Non-pigmented ciliary epithelial cell (primary cell): ENCODE measurements around the gene MAMDC2.

ENCODE experiments used
- DNase-seq: peaks from one replicate; pipeline ENCODE4 v3.0.0-alpha.2; 2010; ENCODE audit warnings: low read depth

The MAMDC2 gene

GRCh38 chr9:70043689-70044489 is at the start of gene MAMDC2:
TSS of gene MAMDC2 (plus strand) at chr9:70043848. CDS start at chr9:70044198, 350 bp downstream.
- DNase-seq: no peak

DNA sequence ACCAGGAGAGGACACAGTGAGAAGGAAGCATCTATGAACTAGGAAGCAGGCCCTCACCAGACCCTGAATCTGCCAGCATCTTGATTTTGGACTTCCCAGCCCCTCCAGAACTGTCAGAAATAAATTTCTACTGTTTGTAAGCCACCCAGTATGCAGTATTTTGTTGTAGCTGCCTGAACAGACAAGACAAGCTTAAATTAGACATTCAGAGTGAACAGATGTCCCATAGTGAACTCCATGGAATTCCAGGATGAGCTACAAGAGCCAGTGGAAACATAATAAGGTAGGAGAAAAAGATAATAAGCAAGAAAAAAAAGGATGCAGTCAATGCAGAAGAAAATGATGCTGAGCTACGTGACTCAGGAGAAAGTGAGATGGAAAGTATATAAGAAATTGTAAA is 47.8 kb upstream of the MAMDC2 start:
- DNase-seq: no peak

DNA sequence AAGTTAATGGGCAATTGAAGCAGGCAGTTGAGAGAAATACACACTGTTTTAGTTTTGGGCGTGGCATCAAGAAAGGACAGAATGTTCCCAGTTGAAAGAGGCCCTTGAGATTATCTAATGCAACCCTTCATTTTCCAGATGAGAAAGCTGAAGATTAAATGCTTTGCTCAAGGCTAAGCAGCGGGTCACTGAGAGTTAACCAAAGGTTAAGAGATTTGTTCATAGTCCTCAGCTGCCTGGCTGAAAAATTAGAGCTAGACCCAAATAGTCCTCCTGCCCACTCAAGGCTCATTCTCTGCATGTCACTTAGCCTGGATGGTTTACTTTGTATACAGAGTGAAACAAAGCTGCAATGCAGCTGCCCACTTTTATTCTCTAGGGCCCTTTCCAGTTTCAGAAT is 46.7 kb upstream of the MAMDC2 start:
- DNase-seq: no peak

DNA sequence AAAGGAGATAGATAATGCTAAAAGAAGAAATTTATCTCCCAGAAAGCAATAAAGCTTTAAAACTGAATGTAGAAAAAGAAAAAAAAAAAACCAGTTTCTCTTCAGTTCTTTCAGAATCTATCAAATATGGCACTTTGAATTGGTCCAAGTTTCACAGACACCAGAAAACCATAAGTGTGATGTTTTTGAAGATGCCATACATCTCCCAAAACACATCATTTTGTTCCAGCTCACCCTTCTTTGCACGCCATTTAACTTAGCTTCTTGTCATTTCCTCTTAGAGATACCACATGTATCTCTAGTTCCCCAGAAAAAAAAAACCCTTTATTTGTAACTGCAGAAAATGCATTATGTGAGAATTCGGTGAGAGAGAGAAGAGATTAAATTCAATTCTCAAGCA is 46.1 kb upstream of the MAMDC2 start:
- no peak for DNase-seq

DNA sequence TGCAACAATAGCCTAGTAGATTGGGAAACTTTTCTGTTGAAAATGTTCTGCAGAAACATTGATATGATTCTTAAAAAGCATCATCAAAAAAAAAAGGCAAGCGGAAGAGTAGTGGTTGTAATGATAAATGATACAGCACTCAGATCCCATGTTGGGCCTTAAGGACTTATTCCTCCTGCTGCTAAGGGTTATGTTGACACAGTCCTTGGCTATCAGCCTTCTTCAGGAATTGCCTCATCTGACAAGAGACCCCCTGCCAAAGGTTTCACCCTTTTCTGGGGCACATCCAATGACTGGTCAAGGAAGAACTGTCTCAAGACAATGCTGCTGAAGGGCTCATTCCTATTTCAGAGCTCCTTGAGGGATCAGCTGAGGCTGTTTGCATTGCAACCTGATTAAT is 44.3 kb upstream of the MAMDC2 start:
- no peak for DNase-seq

GRCh38 chr9:70000469-70000868 is 43.2 kb upstream of the MAMDC2 start:
- no peak for DNase-seq

GRCh38 chr9:70003901-70004714 is 39.5 kb upstream of the MAMDC2 start:
- DNase-seq: no peak

DNA sequence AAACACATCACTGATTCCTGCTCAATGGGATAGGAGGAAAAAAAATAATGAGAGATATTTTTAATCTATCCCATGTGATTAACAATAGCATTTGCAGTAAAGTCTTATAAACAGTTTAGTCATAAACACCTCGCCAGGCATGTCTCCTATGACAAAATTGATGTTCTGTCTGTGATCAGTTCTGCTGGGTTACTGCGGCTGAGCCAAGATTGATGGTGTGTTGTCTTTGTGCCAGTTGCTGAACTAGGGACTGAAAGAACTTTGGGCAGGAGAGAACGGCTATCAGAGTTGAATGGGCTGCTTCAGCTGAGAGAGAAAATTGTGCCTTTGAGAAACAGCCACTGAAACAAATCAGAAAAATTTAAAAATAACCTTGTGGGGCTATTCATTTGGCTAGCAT is 37.3 kb upstream of the MAMDC2 start:
- DNase-seq: no peak

GRCh38 chr9:70007831-70008230 is 35.8 kb upstream of the MAMDC2 start:
- no peak for DNase-seq

DNA sequence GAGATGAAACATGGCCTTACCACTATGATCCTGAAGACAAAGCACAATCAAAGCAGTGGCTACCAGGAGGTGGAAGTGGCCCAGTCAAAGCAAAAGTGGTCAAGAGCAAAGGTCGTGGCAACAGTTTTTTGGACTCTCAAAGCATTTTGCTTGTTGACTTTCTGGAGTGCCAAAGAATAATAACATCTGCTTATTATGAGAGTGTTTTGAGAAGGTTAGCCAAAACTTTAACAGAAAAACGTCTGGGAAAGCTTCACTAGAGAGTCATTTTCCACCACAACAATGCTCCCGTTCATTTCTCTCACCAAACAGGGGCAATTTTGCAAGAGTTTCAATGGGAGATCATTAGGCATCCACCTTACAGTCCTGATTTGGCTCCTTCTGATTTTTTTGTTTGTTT is 33.6 kb upstream of the MAMDC2 start:
- DNase-seq: no peak

- no peak for DNase-seq
These were observed 32.3 kb upstream of the MAMDC2 start for GRCh38 chr9:70011366-70011765.

- no peak for DNase-seq
These were observed 31.1 kb upstream of the MAMDC2 start for GRCh38 chr9:70012569-70012968.

- no peak for DNase-seq
These were observed 30.0 kb upstream of the MAMDC2 start for GRCh38 chr9:70013598-70014196.

DNA sequence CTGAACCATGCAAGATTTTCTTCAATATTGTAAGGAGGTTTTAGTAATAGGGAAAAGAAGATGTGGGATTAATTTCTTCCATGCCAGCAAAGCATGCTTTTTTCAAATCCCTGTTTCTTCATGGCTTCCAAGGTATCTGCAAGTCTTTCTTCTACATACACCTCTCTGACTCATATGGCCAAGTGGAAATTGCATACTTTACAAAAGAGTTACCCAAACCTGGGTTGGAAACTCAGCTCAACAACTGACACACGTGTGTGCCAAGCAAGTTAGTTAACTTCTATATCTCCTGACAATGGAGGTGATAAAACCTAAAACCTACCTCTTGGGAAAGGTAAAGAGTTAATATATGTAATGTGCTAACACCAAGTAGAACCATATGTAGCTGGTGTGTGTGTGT is 28.5 kb upstream of the MAMDC2 start:
- DNase-seq: no peak

DNA sequence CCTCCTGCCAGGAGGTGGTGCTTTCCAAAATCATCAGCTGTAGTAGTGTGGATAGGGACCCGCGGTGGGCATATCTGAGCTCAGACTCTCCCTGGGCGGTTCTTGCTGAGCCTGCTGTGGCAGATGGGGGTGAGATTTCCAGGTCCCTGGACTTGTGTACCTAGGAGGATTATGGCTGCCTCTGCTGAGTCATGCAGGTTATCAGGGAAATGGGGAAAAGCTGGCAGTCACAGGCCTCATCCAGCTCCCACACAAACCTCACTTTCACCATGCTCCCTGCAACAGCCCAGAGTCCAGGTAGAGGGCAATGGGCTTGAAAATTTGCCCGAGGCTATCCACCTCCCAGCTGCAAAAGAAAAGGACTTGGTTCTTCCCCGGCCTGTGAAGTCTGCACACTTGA is 23.4 kb upstream of the MAMDC2 start:
- DNase-seq: no peak

- peak; percentile 89 for DNase-seq
These were observed 22.6 kb upstream of the MAMDC2 start for GRCh38 chr9:70020991-70021571.

- no peak for DNase-seq
These were observed 15.4 kb upstream of the MAMDC2 start for GRCh38 chr9:70028287-70028686.

GRCh38 chr9:70030156-70030555 is 13.5 kb upstream of the MAMDC2 start:
- no peak for DNase-seq

GRCh38 chr9:70031141-70031545 is 12.5 kb upstream of the MAMDC2 start:
- peak; percentile 74 for DNase-seq

DNA sequence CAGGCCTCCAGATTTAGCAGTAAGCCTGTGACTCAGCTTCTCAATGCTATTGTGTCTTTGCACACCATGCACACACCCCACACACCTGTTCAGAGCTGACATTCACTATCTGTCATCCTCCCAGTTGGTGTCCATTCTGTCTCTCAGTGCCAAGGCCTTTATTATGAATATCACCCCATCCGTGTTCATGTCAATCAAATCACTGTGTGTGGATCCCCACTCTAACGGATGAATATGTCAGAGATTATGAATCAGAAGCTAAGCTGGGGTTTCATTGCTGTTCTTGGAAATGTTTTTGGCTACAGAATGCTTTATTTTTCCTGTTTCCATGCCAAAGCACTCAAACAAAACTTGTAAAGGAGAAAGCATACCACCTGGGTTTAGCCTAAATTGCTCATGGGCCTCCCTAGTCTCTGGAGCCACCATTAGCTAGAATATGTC is 9.4 kb upstream of the MAMDC2 start:
- DNase-seq: no peak

- no peak for DNase-seq
These were observed 8.0 kb upstream of the MAMDC2 start for GRCh38 chr9:70035691-70036090.

DNA sequence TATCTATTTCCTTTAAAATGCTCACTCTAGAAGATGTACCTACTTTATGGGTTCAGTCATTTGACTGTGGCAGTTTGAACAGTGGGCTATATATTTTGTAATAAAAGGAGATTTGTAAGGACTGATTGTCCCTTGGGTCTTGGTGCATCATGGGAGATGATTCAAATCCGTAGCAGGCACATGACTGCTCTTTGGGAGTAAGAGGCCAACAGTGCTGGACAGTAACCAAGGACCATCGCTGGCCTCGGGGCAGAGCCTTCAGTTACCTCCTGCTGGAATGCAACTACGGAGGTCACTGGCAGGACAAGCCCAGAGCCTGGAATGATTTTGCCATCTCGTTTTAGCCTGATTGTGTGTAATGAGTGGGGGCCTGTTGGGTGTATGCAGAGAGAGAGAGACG is 7.0 kb upstream of the MAMDC2 start:
- no peak for DNase-seq
